Measurements from ENCODE around the gene TCEAL3.

GRCh38 chrX:103644125-103644524 is 36.4 kb downstream of the TCEAL3 start:
- TF ChIP-seq CTCF (IDR thresholded peaks at IDR 0.05) (no peak), POLR2A (IDR thresholded peaks at IDR 0.05) (no peak)
